Thyroid gland (tissue), 4 donors: ENCODE data around the gene PKP4. TPM values are rescaled to one million over a fixed set of nuclear protein-coding genes. Genes with fewer than 3 reads are reported as not detected.

Experiments used
- DNase-seq, 2 donors: peaks; one replicate each; pipeline ENCODE4 v3.0.0-alpha.2; 2019
- H3K27ac ChIP-seq, 3 donors: fragments of 200-600 bp; sonication (generic); 1 replicate in 2 of 3; 2 replicates in 1 of 3; pipeline ENCODE4 v1.5.1; 2016 to 2019; ENCODE audit warnings: mild to moderate bottlenecking in 1 of 3, moderate library complexity in 1 of 3
- H3K27me3 ChIP-seq: fragments of 200-600 bp; sonication (generic); one replicate; pipeline ENCODE4 v1.5.1; 2019
- H3K36me3 ChIP-seq, 2 donors: fragments of 200-600 bp; sonication (generic); one replicate each; pipeline ENCODE4 v1.5.1; 2016 to 2019
- H3K4me1 ChIP-seq, 2 donors: fragments of 200-600 bp; sonication (generic); one replicate each; pipeline ENCODE4 v1.5.1; 2017 to 2019
- H3K4me3 ChIP-seq, 3 donors: fragments of 200-600 bp; sonication (generic); replicated peaks in 1 of 3; 1 replicate in 2 of 3; 2 replicates in 1 of 3; pipeline ENCODE4 v1.5.1; 2016; ENCODE audit warnings: mild to moderate bottlenecking in 1 of 3
- H3K9me3 ChIP-seq: fragments of 200-600 bp; sonication (generic); one replicate; pipeline ENCODE4 v1.5.1; 2017
- POLR2A ChIP-seq, 2 donors: fragments of 450-650 bp; IDR thresholded peaks; one replicate each; pipeline ENCODE4 v1.6.1; 2017; ENCODE audit warnings: antibody characterized with exemption in 2 of 2, mild to moderate bottlenecking in 2 of 2, moderate library complexity in 1 of 2
- WGBS, 2 donors: methylation state at CpG; one replicate each; pipeline ENCODE4 v1.1.5; 2017; 5-methylcytosine and 5-hydroxymethylcytosine counted together
- intact Hi-C: fragments of 100-400 bp; cut with DNase I; formaldehyde crosslinking; loops from one replicate; pipeline ENCODE4 v1.15.1; 2023
- small RNA-seq: library from RNA; depleted of rRNA; stranded (forward); fragments of <200 nt; gene quantifications from one replicate; pipeline ENCODE3, GENCODE V24; 2016
- total RNA-seq, 4 donors: library from RNA; depleted of rRNA; stranded (reverse); fragments of >200 nt; gene quantifications; one replicate each; pipeline ENCODE4 v1.2.3, GENCODE V29; 2016
- TF ChIP-seq, protein P1 (sequence below), 6 experiments: fragments of 200-600 bp in 3 of 6; fragments of 450-650 bp in 3 of 6; sonication (generic) in 3 of 6; IDR thresholded peaks; one replicate each; pipeline ENCODE4 v1.5.1; 2016 to 2019; ENCODE audit warnings: antibody characterized with exemption in 6 of 6, mild to moderate bottlenecking in 2 of 6, inconsistent platforms in 1 of 6, moderate library complexity in 1 of 6

The PKP4 gene
- total RNA-seq, 4 donors from 2014 or later, result 117 to 155 (median 136) TPM

DNA sequence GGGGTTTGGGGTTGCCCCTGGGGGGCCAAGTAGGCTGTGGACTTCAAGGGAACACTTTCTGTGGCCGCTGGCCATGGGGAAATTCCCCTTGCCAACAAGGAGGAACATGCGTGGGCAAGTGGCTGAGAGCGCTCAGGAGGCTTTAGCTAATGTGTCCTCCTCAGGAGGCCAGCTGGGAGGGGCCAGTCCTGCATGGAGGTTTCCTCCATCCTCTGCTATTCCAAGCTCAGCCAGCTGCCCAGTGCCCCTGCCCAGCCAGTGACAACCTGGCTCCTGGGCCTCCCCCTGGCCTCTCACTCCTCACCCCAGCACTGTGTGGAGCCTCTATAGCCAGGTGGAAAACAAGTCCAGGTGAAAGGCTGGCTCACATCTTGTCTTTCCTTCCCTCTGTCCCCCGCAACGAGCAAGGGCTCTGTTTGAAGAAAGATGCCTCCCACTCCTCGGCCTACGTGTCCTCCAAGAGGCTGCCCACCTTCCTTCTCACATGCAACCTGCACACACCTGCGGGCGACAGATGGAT, 273.9 kb downstream of the PKP4 start:
- no peaks in the 10 kb centered on the region for H3K27me3 ChIP-seq
- no peaks in the 10 kb centered on the region for H3K36me3 ChIP-seq
- no peak overlapping the region for H3K27ac ChIP-seq
- H3K9me3 ChIP-seq, result no peaks in the 10 kb centered on the region
- no peak overlapping the region for H3K4me3 ChIP-seq
- DNase-seq, result no peak
- TF ChIP-seq, protein P1, sequence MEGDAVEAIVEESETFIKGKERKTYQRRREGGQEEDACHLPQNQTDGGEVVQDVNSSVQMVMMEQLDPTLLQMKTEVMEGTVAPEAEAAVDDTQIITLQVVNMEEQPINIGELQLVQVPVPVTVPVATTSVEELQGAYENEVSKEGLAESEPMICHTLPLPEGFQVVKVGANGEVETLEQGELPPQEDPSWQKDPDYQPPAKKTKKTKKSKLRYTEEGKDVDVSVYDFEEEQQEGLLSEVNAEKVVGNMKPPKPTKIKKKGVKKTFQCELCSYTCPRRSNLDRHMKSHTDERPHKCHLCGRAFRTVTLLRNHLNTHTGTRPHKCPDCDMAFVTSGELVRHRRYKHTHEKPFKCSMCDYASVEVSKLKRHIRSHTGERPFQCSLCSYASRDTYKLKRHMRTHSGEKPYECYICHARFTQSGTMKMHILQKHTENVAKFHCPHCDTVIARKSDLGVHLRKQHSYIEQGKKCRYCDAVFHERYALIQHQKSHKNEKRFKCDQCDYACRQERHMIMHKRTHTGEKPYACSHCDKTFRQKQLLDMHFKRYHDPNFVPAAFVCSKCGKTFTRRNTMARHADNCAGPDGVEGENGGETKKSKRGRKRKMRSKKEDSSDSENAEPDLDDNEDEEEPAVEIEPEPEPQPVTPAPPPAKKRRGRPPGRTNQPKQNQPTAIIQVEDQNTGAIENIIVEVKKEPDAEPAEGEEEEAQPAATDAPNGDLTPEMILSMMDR (IDR thresholded peaks at IDR 0.05), result no peak
- TF ChIP-seq POLR2A (IDR thresholded peaks at IDR 0.05), result no peak
- peaks cover 0 to 10% of the 10 kb centered on the region in 2 donors for H3K4me1 ChIP-seq
- WGBS, 2 donors, result 87 to 95% methylated on average over 9 of the region's 9 CpGs
- intact Hi-C loops, result no loop called here

- Histone ChIP-seq H3K9me3 (no peaks in the 10 kb centered on the region), H3K27ac (no peak overlapping the region), H3K27me3 (no peaks in the 10 kb centered on the region), H3K4me3 (no peak overlapping the region), H3K36me3 (no peaks in the 10 kb centered on the region), H3K4me1 (peaks cover 4 to 17% of the 10 kb centered on the region in 2 donors)
- no peak for TF ChIP-seq POLR2A (IDR thresholded peaks at IDR 0.05)
- TF ChIP-seq, protein P1 (IDR thresholded peaks at IDR 0.05), result no peak
- DNase-seq, result no peak
- intact Hi-C loops, result no loop called here
- 93 to 95% methylated on average over 4 of the region's 4 CpGs for WGBS, 2 donors
Observed at GRCh38 chr2:158731386-158731785, 274.6 kb downstream of the PKP4 start.

Small RNA genes within 50 kb of the gene (small RNA-seq; reads per million reads assigned to genes)
- not detected for gene AC005042.3
- not detected for gene RN7SL393P

Other genes with a start within 250 kb of the PKP4 start
- gene CCDC148, start 199 bp upstream of the PKP4 start, total RNA-seq, result 10 to 100 TPM in 1 of 4 donors, 1 to 10 TPM in 3; 4.6 to 10.7 (median 7.4) TPM